Measurements from ENCODE around the gene CEP131. TPM values are rescaled to one million over a fixed set of nuclear protein-coding genes. Genes with fewer than 3 reads are reported as not detected.

Gene CEP131
- total RNA-seq, 2 donors from 2014 or later, result 23.2 to 28.0 TPM

GRCh38 chr17:81192386-81193050 lies 30.2 kb downstream of the CEP131 start:
- no peak overlapping the region for H3K27ac ChIP-seq (ENCODE audit: low read depth, low read length)
- no peaks in the 10 kb centered on the region for H3K9me3 ChIP-seq (ENCODE audit: control insufficient read depth, low read length)
- Mint-ChIP-seq H3K4me1 (no peaks in the 10 kb centered on the region), H3K9me3 (no peaks in the 10 kb centered on the region), H3K27ac (no peak overlapping the region), H3K36me3 (ENCODE audit: low read depth) (no peaks in the 10 kb centered on the region), H3K4me3 (no peak overlapping the region), H3K27me3 (ENCODE audit: insufficient read depth) (no peaks in the 10 kb centered on the region)
- no peaks in the 10 kb centered on the region for H3K27me3 ChIP-seq (ENCODE audit: control insufficient read depth, insufficient read depth, low read length, poor library complexity, severe bottlenecking)
- TF ChIP-seq, protein P1, sequence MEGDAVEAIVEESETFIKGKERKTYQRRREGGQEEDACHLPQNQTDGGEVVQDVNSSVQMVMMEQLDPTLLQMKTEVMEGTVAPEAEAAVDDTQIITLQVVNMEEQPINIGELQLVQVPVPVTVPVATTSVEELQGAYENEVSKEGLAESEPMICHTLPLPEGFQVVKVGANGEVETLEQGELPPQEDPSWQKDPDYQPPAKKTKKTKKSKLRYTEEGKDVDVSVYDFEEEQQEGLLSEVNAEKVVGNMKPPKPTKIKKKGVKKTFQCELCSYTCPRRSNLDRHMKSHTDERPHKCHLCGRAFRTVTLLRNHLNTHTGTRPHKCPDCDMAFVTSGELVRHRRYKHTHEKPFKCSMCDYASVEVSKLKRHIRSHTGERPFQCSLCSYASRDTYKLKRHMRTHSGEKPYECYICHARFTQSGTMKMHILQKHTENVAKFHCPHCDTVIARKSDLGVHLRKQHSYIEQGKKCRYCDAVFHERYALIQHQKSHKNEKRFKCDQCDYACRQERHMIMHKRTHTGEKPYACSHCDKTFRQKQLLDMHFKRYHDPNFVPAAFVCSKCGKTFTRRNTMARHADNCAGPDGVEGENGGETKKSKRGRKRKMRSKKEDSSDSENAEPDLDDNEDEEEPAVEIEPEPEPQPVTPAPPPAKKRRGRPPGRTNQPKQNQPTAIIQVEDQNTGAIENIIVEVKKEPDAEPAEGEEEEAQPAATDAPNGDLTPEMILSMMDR (conservative IDR thresholded peaks at IDR 0.05), result no peak
- no peak overlapping the region for H3K9ac ChIP-seq (ENCODE audit: extremely low read depth, low read length, poor library complexity, severe bottlenecking)
- H3K4me1 ChIP-seq (ENCODE audit: control insufficient read depth, insufficient read depth, low read length), result no peaks in the 10 kb centered on the region
- WGBS, 2 experiments (ENCODE audit: insufficient coverage in 1 of 2, insufficient read length in 1 of 2), result 88 to 91% methylated on average over 8 to 34 of the region's 34 CpGs
- H3K36me3 ChIP-seq (ENCODE audit: control insufficient read depth, insufficient read depth, low read length), result no peaks in the 10 kb centered on the region
- no peak for DNase-seq
- H3K4me3 ChIP-seq (ENCODE audit: low read length), result no peak overlapping the region

- H3K27ac Mint-ChIP-seq, result no peak overlapping the region
- no peaks in the 10 kb centered on the region for H3K36me3 Mint-ChIP-seq (ENCODE audit: low read depth)
- 94 to 96% methylated on average over 10 to 14 of the region's 14 CpGs for WGBS, 2 experiments (ENCODE audit: insufficient coverage in 1 of 2, insufficient read length in 1 of 2)
- no peaks in the 10 kb centered on the region for H3K9me3 ChIP-seq (ENCODE audit: control insufficient read depth, low read length)
- no peaks in the 10 kb centered on the region for H3K27me3 ChIP-seq (ENCODE audit: control insufficient read depth, insufficient read depth, low read length, poor library complexity, severe bottlenecking)
- H3K4me1 Mint-ChIP-seq, result no peaks in the 10 kb centered on the region
- H3K36me3 ChIP-seq (ENCODE audit: control insufficient read depth, insufficient read depth, low read length), result no peaks in the 10 kb centered on the region
- no peaks in the 10 kb centered on the region for H3K4me1 ChIP-seq (ENCODE audit: control insufficient read depth, insufficient read depth, low read length)
- no peak overlapping the region for H3K27ac ChIP-seq (ENCODE audit: low read depth, low read length)
- DNase-seq, result no peak
- TF ChIP-seq, protein P1 (conservative IDR thresholded peaks at IDR 0.05), result no peak
- H3K27me3 Mint-ChIP-seq (ENCODE audit: insufficient read depth), result no peaks in the 10 kb centered on the region
- no peak overlapping the region for H3K4me3 Mint-ChIP-seq
- H3K4me3 ChIP-seq (ENCODE audit: low read length), result no peak overlapping the region
- no peaks in the 10 kb centered on the region for H3K9me3 Mint-ChIP-seq
- H3K9ac ChIP-seq (ENCODE audit: extremely low read depth, low read length, poor library complexity, severe bottlenecking), result no peak overlapping the region
Measured at GRCh38 chr17:81191646-81192045, 31.1 kb downstream of the CEP131 start.

GRCh38 chr17:81191116-81191515 lies 31.6 kb downstream of the CEP131 start:
- no peak for DNase-seq
- no peaks in the 10 kb centered on the region for H3K4me1 ChIP-seq (ENCODE audit: control insufficient read depth, insufficient read depth, low read length)
- H3K27ac Mint-ChIP-seq, result no peak overlapping the region
- H3K9me3 ChIP-seq (ENCODE audit: control insufficient read depth, low read length), result no peaks in the 10 kb centered on the region
- H3K27me3 Mint-ChIP-seq (ENCODE audit: insufficient read depth), result no peaks in the 10 kb centered on the region
- no peaks in the 10 kb centered on the region for H3K9me3 Mint-ChIP-seq
- H3K36me3 ChIP-seq (ENCODE audit: control insufficient read depth, insufficient read depth, low read length), result no peaks in the 10 kb centered on the region
- H3K27me3 ChIP-seq (ENCODE audit: control insufficient read depth, insufficient read depth, low read length, poor library complexity, severe bottlenecking), result no peaks in the 10 kb centered on the region
- no peaks in the 10 kb centered on the region for H3K4me1 Mint-ChIP-seq
- H3K4me3 Mint-ChIP-seq, result no peak overlapping the region
- no peaks in the 10 kb centered on the region for H3K36me3 Mint-ChIP-seq (ENCODE audit: low read depth)
- WGBS, 2 experiments (ENCODE audit: insufficient coverage in 1 of 2, insufficient read length in 1 of 2), result 87 to 91% methylated on average over 14 to 20 of the region's 20 CpGs
- TF ChIP-seq, protein P1 (conservative IDR thresholded peaks at IDR 0.05), result no peak
- H3K27ac ChIP-seq (ENCODE audit: low read depth, low read length), result no peak overlapping the region
- no peak overlapping the region for H3K9ac ChIP-seq (ENCODE audit: extremely low read depth, low read length, poor library complexity, severe bottlenecking)
- H3K4me3 ChIP-seq (ENCODE audit: low read length), result no peak overlapping the region
